CD4-positive, alpha-beta T cell (primary cell): Measurements from ENCODE around the gene SSTR4. TPM values are rescaled to one million over a fixed set of nuclear protein-coding genes. Genes with fewer than 3 reads are reported as not detected.

Experiments used
- ATAC-seq: fragments of 200-7000 bp; cut with Tn5 transposase; one replicate; pipeline ENCODE4 v1.10.0; 2022; ENCODE audit warnings: mild to moderate bottlenecking; ENCODE audit not compliant: poor library complexity
- CTCF ChIA-PET: fragments of 350-600 bp; sonication (Branson Sonifier 250); formaldehyde crosslinking; loops from one replicate; lab custom pipeline; 2021; ENCODE audit warnings: antibody characterized with exemption, inconsistent platforms; lab: Charles Lee
- POLR2A ChIA-PET: fragments of 350-600 bp; sonication (Branson Sonifier 250); formaldehyde crosslinking; loops from one replicate; lab custom pipeline; 2021; ENCODE audit warnings: antibody characterized with exemption, inconsistent platforms; lab: Charles Lee
- DNase-seq, 14 experiments: peaks; one replicate each; pipeline ENCODE4 v3.0.0-alpha.2; 2013 to 2020; ENCODE audit warnings: mixed read lengths in 2 of 14
- H3K27ac ChIP-seq, 2 donors: one replicate each; pipeline versions ENCODE4 v1.5.1 to v1.7.0; 2013; ENCODE audit warnings: low read length in 2 of 2, low read depth in 1 of 2, mild to moderate bottlenecking in 1 of 2
- H3K27me3 ChIP-seq, 2 experiments: 1 replicate in 1 of 2; 2 replicates in 1 of 2; pipeline versions ENCODE4 v1.6.1 to v1.7.0; 2013; ENCODE audit warnings: low read length in 2 of 2, control low read depth in 1 of 2, mild to moderate bottlenecking in 1 of 2, moderate library complexity in 1 of 2; ENCODE audit not compliant: insufficient read depth in 2 of 2, control insufficient read depth in 1 of 2
- H3K36me3 ChIP-seq: one replicate; pipeline ENCODE4 v1.6.1; 2013; ENCODE audit warnings: low read length, control low read depth; ENCODE audit not compliant: insufficient read depth
- H3K4me1 ChIP-seq: one replicate; pipeline ENCODE4 v1.6.1; 2013; ENCODE audit warnings: low read length, control low read depth; ENCODE audit not compliant: insufficient read depth
- H3K4me3 ChIP-seq: one replicate; pipeline ENCODE4 v1.5.1; 2013; ENCODE audit warnings: mild to moderate bottlenecking, low read length, moderate library complexity
- H3K9me3 ChIP-seq, 2 experiments: 1 replicate in 1 of 2; 2 replicates in 1 of 2; pipeline versions ENCODE4 v1.6.1 to v1.7.0; 2013; ENCODE audit warnings: low read length in 2 of 2, mild to moderate bottlenecking in 2 of 2, control low read depth in 1 of 2, moderate library complexity in 1 of 2; ENCODE audit not compliant: control insufficient read depth in 1 of 2, insufficient read depth in 1 of 2
- H3K27ac Mint-ChIP-seq: one replicate; pipeline ENCODE4 v1.8.0; 2020; ENCODE audit warnings: mixed read lengths
- H3K27me3 Mint-ChIP-seq: one replicate; pipeline ENCODE4 v1.8.0; 2021; ENCODE audit warnings: mixed read lengths
- H3K36me3 Mint-ChIP-seq: one replicate; pipeline ENCODE4 v1.8.0; 2021; ENCODE audit warnings: low read depth, mixed read lengths
- H3K4me1 Mint-ChIP-seq: one replicate; pipeline ENCODE4 v1.8.0; 2021; ENCODE audit warnings: low read depth, mixed read lengths
- H3K4me3 Mint-ChIP-seq: one replicate; pipeline ENCODE4 v1.8.0; 2020; ENCODE audit warnings: mild to moderate bottlenecking, mixed read lengths
- H3K9me3 Mint-ChIP-seq: one replicate; pipeline ENCODE4 v1.8.0; 2020; ENCODE audit warnings: mixed read lengths
- CTCF ChIP-seq: fragments of 200-600 bp; IDR thresholded peaks from one replicate; pipeline ENCODE4 v1.8.0; 2022; ENCODE audit warnings: antibody characterized with exemption, mild to moderate bottlenecking
- intact Hi-C, 2 experiments: fragments of 100-400 bp; cut with DNase I in 1 of 2; cut with micrococcal nuclease in 1 of 2; formaldehyde crosslinking; loops; one replicate each; pipeline versions ENCODE4 v1.15.1 to v1.9.0; 2023 to 2025; cut with DNase I, micrococcal nuclease
- total RNA-seq, 174 experiments: library from RNA in 2 of 174; stranded (reverse) in 2 of 174; gene quantifications; one replicate each; pipeline ENCODE4 v1.2.3 and lab custom pipeline; 2021 to 2026

SSTR4 gene
- total RNA-seq, 2 experiments from 2014 or later = not detected

DNA sequence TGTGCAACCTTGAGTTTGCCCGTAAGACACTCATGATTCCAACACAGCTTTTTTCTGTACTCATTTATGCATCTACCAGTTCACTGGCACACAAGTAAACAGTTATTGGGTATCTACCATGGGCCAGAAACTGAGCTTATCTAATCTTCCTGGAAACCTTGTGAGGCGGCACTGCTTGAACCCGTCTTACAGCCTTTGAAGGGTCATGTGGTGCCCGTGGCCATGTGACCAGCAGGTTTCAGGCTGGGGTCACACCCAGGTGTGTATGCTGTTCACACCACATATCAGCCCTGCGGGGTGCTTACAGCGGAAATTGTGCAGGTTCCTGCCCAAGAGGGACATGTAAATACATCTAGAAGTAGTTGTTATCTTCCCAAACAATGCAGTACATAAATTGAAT lies 8.3 kb downstream of the SSTR4 start:
- Histone ChIP-seq H3K27ac (no peak overlapping the region), H3K27me3 (peaks cover 26 to 37% of the 10 kb centered on the region in 2 experiments), H3K4me1 (peaks cover 10% of the 10 kb centered on the region), H3K9me3 (peaks cover 0 to 11% of the 10 kb centered on the region in 2 experiments), H3K36me3 (no peaks in the 10 kb centered on the region), H3K4me3 (no peak overlapping the region)
- CTCF ChIA-PET = no interaction called here
- intact Hi-C loops = no loop called here
- ATAC-seq (no peak), DNase-seq (no peak)
- Mint-ChIP-seq H3K36me3 (no peaks in the 10 kb centered on the region), H3K4me1 (peaks cover 6% of the 10 kb centered on the region), H3K9me3 (no peaks in the 10 kb centered on the region), H3K4me3 (no peak overlapping the region), H3K27ac (no peak overlapping the region), H3K27me3 (peaks cover 60% of the 10 kb centered on the region)
- TF ChIP-seq CTCF = no peak
- POLR2A ChIA-PET = no interaction called here

DNA sequence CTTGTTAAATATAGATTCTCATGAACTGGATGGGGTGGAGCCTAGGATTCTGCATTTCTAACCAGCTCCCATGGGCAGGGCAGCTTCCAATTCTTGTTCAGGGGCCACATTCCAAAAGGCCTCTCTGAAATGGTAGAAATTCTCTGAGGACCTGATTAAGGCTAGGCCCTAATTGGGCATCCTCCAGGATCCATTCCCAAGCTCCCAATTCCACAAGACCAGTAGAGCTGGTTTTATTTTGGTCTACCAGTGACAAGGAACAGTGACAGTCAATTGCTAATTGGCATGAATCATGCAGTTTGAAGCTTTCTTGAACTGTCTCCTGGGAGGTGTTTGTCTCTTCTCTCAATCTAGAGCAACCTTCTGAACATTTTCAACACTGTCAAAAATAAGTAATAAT lies 11.3 kb downstream of the SSTR4 start:
- Mint-ChIP-seq H3K27ac (no peak overlapping the region), H3K9me3 (no peaks in the 10 kb centered on the region), H3K27me3 (peaks cover 54% of the 10 kb centered on the region), H3K36me3 (no peaks in the 10 kb centered on the region), H3K4me3 (no peak overlapping the region), H3K4me1 (peaks cover 6% of the 10 kb centered on the region)
- CTCF ChIA-PET = no interaction called here
- intact Hi-C loops = no loop called here
- DNase-seq (no peak), ATAC-seq (no peak)
- H3K9me3 ChIP-seq = peaks cover 0 to 28% of the 10 kb centered on the region in 2 experiments
- POLR2A ChIA-PET = no interaction called here
- no peak overlapping the region for H3K4me3 ChIP-seq
- no peaks in the 10 kb centered on the region for H3K36me3 ChIP-seq
- H3K4me1 ChIP-seq = peaks cover 20% of the 10 kb centered on the region
- TF ChIP-seq CTCF = no peak
- peaks cover 39 to 54% of the 10 kb centered on the region in 2 experiments for H3K27me3 ChIP-seq
- H3K27ac ChIP-seq = no peak overlapping the region

DNA sequence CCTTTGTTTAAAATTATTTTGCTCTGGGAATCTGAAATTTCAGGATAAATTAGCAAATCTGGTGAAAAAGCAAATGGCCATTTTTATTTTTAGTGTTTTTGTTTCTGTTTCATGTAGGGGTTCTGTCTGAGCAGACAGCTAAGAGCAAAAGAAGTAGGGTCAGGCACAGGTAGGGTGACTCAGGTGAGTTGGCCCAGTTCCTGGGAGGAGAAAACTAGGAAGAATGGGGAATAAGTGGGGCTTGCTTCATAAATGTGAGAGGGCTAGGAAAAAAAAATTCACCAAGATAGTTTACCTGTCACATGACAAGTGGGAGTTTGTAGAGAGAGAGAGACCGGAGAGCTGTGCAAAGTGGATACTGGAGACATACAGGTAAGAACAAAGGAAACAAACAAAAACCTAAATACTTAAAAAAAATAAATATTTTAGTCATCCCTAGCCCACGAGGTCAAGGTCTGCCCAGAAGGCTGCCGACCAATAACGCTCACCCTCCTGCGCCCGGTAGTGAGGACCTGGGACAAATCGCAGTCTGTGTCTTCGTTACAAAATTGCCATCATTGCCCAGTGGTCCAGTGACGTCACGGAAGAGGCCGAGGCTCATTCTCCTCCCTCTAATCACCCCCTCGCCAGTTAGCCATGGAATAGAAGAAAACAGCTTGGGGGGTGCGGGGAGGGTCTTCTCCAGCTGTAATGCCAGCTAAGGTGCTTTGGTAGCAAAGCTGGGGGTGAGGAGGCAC lies 12.1 kb downstream of the SSTR4 start:
- H3K27ac ChIP-seq = no peak overlapping the region
- Mint-ChIP-seq H3K4me1 (peaks cover 6% of the 10 kb centered on the region), H3K9me3 (no peaks in the 10 kb centered on the region), H3K4me3 (no peak overlapping the region), H3K27me3 (peaks cover 55% of the 10 kb centered on the region), H3K27ac (no peak overlapping the region), H3K36me3 (no peaks in the 10 kb centered on the region)
- TF ChIP-seq CTCF = no peak
- peaks cover 43 to 58% of the 10 kb centered on the region in 2 experiments for H3K27me3 ChIP-seq
- no peaks in the 10 kb centered on the region for H3K36me3 ChIP-seq
- intact Hi-C loops = no loop called here
- H3K4me3 ChIP-seq = no peak overlapping the region
- POLR2A ChIA-PET = no interaction called here
- peaks cover 20% of the 10 kb centered on the region for H3K4me1 ChIP-seq
- no peak for ATAC-seq
- peaks cover 0 to 29% of the 10 kb centered on the region in 2 experiments for H3K9me3 ChIP-seq
- CTCF ChIA-PET = no interaction called here
- DNase-seq = no peak
